GM18507 (cell line): ENCODE results near the gene CACNA2D1.
"Not testable (repeated sequence)": the region's sequence is repeated elsewhere in the genome, so short reads cannot be mapped to it uniquely, and the experiment has no call there.

Experiments used
- DNase-seq: peaks from one replicate; pipeline ENCODE4 v3.0.0; 2011; ENCODE audit warnings: low read depth; ENCODE audit not compliant: insufficient read length; ENCODE audit errors: extremely low spot score
- FAIRE-seq: peaks from 2 replicates; lab custom pipeline; 2011; peaks lifted over from hg19 to GRCh38; lab: Jason Lieb, UNC

The CACNA2D1 gene

GRCh38 chr7:82036146-82036886 is 407.3 kb downstream of the CACNA2D1 start:
- DNase-seq (no peak), FAIRE-seq (no peak)

DNA sequence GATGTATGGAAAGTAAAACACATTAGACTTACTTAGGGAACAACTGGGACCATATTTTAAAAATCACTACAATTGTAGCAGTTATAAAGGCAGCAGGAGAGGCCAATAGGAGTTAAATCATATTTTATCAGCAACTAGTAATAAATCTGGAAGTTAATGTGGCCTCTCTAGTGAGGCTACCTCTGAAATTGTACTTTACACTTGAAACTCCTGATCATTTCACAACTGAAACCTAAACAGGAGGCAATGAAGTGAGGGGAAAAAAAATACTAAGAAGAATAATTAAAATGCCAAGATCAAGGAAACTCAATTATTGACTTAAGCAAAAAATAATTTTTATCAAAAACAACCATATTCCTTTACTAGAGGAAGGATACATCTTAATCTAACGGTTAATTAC is 408.1 kb downstream of the CACNA2D1 start:
- no peak for DNase-seq
- no peak for FAIRE-seq

- FAIRE-seq = no peak
- DNase-seq = no peak
Observed at GRCh38 chr7:82032901-82033300, 410.7 kb downstream of the CACNA2D1 start.

- FAIRE-seq (no peak), DNase-seq (no peak)
Observed at GRCh38 chr7:82029236-82029913, 414.2 kb downstream of the CACNA2D1 start.

DNA sequence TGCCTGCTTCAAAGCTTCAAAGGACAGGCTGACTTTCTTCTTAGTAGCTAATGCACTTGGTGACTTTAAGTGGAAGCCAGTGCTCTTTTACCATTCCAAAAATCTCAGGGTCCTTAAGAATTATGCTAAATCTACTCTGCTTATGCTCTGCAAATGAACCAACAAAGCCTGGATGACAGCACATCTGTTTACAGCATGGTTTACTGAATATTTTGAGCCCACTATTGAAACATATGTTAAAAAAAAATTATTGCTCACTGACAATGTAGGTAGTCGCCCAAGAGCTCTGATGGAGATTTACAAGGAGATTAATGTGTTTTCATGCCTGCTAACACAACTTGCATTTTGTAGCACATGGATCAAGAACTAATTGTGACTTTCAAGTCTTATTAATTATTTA is 415.5 kb downstream of the CACNA2D1 start:
- DNase-seq = no peak
- FAIRE-seq = no peak

DNA sequence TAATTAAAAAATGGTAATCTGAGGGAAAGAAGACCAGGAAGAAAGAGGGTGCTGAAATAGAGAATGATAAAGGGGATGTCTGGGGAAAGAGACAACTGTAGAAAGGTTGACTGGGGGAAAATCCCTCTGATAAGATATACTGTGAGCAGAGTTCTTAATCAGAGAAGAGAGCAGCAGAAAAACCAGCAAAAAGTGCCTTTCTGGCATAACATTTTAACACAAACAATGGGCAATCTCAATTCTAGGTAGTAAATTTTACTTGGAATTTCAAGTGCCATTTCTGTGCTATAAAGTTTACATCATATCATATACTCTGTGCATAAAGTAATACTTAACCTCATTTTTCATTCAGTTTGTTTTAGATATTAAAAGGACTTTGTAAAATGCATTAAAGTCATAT is 421.9 kb downstream of the CACNA2D1 start:
- DNase-seq (no peak), FAIRE-seq (no peak)

DNA sequence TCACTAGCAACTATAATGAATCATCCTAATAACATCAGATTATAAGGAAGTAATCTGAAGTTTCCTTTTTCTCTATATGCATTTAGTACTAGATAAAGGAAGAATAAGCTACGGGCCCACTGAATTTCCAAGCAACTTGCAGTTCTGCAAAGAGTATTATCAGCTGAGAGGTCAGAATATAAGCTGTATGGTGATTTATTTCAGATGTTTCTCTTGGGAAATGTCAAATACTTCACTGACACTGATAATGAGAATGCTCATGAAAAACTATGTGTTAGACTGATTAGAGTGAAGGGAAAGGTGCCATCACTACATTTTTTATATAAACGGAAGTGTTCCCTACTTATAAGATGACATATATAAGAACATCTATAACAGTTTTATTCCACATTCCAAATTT is 422.5 kb downstream of the CACNA2D1 start:
- FAIRE-seq (no peak), DNase-seq (no peak)

DNA sequence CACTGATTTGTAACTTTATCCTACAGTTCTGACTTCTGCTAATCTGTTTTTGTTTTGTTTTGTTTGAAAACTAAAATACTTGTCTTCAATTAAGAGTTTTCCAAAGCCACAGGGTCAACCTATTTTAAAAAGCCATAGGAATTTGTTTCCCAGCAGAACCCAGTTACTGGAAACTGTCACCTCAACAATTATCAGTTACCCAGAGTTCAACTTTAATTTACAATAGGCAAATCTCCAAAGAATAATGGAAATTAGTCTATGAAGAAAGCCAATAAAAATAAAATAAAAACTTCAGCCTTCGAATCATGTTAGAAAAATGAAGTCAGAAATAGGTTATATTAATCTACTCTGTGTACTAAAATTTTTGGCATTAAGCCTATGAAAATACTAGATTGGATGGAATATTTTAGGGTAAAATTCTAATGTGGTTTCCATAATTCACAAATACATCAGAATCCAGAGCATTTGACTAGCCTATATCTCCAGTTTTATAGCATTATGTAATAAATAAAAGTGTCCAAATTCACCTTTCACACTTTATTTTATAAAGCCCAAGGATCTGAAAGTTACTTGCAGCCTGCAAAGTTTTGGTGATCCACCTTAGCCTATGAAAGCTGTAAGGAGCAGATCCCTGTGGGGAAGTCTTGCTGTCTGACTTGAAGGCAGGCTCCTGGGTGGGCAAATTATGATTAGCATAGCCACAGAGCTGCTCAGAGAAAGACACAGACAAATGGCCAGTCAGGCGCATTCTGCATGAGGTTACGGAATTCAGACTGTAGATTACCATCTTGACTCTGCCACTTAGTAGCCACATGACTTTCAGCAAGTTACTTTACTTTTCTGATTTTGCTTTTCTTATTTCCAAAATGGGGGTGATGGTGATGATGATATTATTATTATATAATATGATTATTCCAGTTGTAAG is 423.8 kb downstream of the CACNA2D1 start:
- DNase-seq = no peak
- no peak for FAIRE-seq

DNA sequence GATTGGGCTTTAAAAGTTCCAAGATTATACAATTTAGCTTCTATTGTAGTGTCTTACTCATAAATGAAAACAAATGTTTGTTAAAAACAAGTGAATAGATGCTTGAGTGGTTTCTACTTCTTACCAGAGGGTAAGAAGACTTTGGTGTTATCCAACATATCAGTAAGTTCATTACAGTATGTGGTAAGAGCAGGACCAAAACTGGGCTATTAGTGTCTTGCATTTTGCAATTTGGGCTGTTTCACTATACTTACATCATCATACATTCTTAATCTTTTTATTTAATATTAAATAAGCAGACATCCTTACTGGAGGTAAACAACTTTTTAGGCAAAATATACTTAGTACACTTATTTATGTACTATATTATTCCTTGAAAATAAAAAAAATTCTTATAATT is 425.4 kb downstream of the CACNA2D1 start:
- FAIRE-seq = no peak
- no peak for DNase-seq

GRCh38 chr7:82017334-82017943 is 426.1 kb downstream of the CACNA2D1 start:
- DNase-seq (no peak), FAIRE-seq (no peak)

DNA sequence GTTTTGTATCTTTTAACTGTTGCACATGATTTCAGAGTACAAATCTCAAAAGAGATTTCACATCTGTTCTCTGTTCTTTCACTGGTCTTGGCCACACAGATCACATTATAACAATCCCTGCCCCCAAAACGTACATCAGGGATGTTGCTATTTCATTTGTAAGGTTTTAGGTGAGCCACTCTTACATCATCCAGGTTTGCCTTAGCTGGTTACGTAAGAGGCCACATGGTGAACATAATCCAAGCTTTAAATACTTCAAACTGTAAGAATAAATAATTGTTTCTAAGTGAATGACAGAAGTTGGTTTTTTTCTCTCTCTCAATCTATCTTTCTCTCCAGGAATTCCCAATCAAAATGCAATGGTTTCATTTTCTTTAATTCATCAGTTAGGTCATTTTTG is 427.8 kb downstream of the CACNA2D1 start:
- no peak for DNase-seq

GRCh38 chr7:82014574-82014973 is 429.0 kb downstream of the CACNA2D1 start:
- not testable (repeated sequence) for DNase-seq, FAIRE-seq

More for the DNA sequence above, 427.8 kb downstream of the CACNA2D1 start:
- no peak for FAIRE-seq

DNA sequence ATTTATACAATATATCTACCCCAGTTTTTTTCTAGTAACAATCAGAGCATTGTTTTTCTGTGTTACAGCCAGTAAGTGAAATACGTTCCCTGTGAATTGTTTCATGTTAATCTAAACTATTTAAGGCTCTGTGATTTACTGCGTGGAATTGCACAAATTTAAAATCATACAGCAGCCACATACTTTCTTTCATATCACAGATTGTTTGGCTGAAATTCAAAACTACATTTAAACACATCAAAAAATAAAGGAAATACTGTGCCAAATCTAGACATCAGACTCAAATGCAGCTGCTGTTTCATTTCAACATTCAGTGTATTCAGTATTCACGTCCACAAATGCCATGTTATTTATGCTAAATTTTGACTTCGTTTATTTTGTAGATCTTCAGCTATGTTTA is 431.1 kb downstream of the CACNA2D1 start:
- no peak for FAIRE-seq
- DNase-seq = no peak

DNA sequence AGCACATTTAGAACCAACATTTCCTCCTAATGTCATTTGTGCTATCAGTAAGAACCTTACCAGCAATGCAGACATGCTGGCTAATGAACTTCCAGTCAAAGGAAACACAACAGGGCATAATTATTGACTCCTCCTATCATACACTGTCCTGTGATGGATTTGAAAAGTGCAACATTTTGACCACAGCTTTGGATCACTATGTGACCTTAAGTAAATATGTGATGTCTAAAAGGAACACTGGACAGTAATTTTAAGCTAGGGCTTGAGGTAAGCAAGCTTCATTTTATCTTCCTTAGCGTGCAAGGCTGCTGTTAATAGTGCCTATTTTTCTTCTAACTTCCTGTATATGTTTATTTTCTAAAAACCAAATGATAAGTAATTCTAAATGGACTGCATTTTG is 433.2 kb downstream of the CACNA2D1 start:
- FAIRE-seq = no peak
- DNase-seq = no peak

- no peak for DNase-seq
- no peak for FAIRE-seq
Observed at GRCh38 chr7:82007315-82007714, 436.3 kb downstream of the CACNA2D1 start.

DNA sequence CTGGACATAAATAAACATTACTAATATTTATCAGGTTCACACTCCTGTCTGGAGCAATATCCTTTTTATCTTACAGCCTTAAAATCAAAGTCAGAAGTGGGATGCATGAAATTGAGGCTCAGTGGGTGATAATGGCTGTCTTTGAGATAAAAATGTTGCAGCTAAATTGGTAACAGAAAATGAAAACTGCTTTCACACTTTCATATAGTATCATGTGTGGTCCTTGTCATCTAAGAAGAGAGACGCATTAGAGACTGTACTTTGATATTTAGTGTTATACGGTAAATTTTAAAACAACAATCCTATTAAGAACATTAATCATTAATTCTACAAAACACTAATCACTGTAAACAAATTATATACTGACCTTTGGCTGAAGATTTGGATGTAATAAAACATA is 438.5 kb downstream of the CACNA2D1 start:
- no peak for DNase-seq

DNA sequence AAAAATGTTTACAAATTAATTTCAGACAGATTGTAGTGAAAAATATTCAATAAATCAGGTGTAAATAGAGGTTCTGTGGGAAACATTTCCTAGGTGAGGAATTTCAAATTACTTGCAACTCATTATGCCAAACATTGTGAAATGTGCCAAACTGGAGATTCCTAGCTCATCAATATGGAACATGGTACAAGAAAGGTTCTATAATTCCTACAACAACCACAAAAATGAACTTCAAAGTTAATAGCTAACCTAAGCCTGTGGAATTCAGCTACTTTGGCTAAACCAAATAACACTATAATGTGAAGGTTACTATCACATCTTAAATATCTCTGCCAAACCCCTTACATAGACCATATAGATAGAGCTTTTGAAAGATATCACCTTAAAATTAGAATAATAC is 450.4 kb downstream of the CACNA2D1 start:
- DNase-seq (no peak), FAIRE-seq (no peak)

More for the DNA sequence above, 438.5 kb downstream of the CACNA2D1 start:
- FAIRE-seq = no peak

DNA sequence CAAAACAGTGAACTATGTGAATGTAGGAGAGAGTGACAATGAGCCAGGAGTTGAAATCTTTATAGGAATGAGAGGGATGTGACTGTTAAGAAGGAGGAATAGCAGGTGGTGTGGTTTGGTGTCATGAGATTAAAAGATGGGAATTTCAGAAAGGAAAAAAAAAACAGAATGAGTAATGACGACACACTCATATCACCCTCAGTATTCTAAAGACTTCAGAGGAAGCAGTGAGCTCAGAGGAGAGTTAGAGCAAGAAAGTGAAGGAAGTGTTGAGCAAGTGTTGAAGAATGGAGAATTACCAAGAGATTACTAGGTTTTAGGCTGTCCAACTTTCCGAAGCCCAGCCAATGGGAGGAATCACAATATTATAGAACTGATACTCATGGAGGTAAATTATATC is 453.2 kb downstream of the CACNA2D1 start:
- DNase-seq = no peak
- no peak for FAIRE-seq

GRCh38 chr7:81986723-81987470 is 456.7 kb downstream of the CACNA2D1 start:
- FAIRE-seq = no peak

More at GRCh38 chr7:81986723-81987470, 456.7 kb downstream of the CACNA2D1 start:
- DNase-seq = no peak
